SK-N-SH (cell line): ENCODE measurements around the gene ZNF207. TPM values are rescaled to one million over a fixed set of nuclear protein-coding genes. Genes with fewer than 3 reads are reported as not detected.

ENCODE experiments used
- CTCF ChIA-PET: fragments of 300-600, 350-600 bp; formaldehyde crosslinking; extraction: SDS; loops from one replicate; lab custom pipeline; 2021; lab: Yijun Ruan, JAX
- POLR2A ChIA-PET: fragments of 350-600 bp; sonication (Branson Sonifier 250); formaldehyde crosslinking; extraction: SDS; loops from one replicate; lab custom pipeline; 2020; ENCODE audit warnings: antibody characterized with exemption, inconsistent platforms; lab: Yijun Ruan, JAX
- DNase-seq: peaks from one replicate; pipeline ENCODE4 v3.0.0; 2012
- H2AFZ ChIP-seq: fragments of 200-600 bp; sonication (generic); 2 replicates; pipeline ENCODE4 v1.8.1; 2016; ENCODE audit warnings: antibody characterized with exemption, mild to moderate bottlenecking, low read depth
- H3F3A ChIP-seq: fragments of 200-600 bp; sonication (generic); replicated peaks from 2 replicates; pipeline ENCODE3; 2016; ENCODE audit warnings: antibody characterized with exemption, mild to moderate bottlenecking; ENCODE audit not compliant: insufficient read depth
- H3K27ac ChIP-seq, 2 experiments: fragments of 200-500 bp in 1 of 2; fragments of 200-600 bp in 1 of 2; sonication (Bioruptor generic) in 1 of 2; sonication (generic), shearing (Covaris generic) in 1 of 2; 2 replicates each; pipeline versions ENCODE4 v1.5.1 to v1.6.1; 2014 to 2016; ENCODE audit warnings: low read depth in 2 of 2, inconsistent platforms in 1 of 2, low read length in 1 of 2, mild to moderate bottlenecking in 1 of 2, mixed read lengths in 1 of 2
- H3K27me3 ChIP-seq: fragments of 200-600 bp; sonication (generic), shearing (Covaris generic); 2 replicates; pipeline ENCODE4 v1.6.1; 2016; ENCODE audit warnings: mixed run types; ENCODE audit not compliant: insufficient read depth
- H3K36me3 ChIP-seq, 2 experiments: fragments of 200-500 bp in 1 of 2; fragments of 200-600 bp in 1 of 2; sonication (Bioruptor generic) in 1 of 2; sonication (generic) in 1 of 2; replicated peaks in 1 of 2; 2 replicates each; pipeline versions ENCODE3 to v1.5.1; 2014 to 2016; ENCODE audit warnings: low read length in 1 of 2, mild to moderate bottlenecking in 1 of 2; ENCODE audit not compliant: insufficient read depth in 2 of 2, control insufficient read depth in 1 of 2
- H3K4me1 ChIP-seq, 2 experiments: fragments of 200-500 bp in 1 of 2; fragments of 200-600 bp in 1 of 2; sonication (Bioruptor generic) in 1 of 2; sonication (generic), shearing (Covaris generic) in 1 of 2; 2 replicates each; pipeline versions ENCODE4 v1.5.1 to v1.6.1; 2014 to 2016; ENCODE audit warnings: low read depth in 1 of 2, low read length in 1 of 2, mixed run types in 1 of 2; ENCODE audit not compliant: insufficient read depth in 2 of 2, control insufficient read depth in 1 of 2
- H3K4me2 ChIP-seq: fragments of 200-600 bp; sonication (generic), shearing (Covaris generic); 2 replicates; pipeline ENCODE4 v1.6.1; 2017; ENCODE audit warnings: mixed run types
- H3K4me3 ChIP-seq, 2 experiments: fragments of 200-500 bp in 1 of 2; fragments of 200-600 bp in 1 of 2; sonication (Bioruptor generic) in 1 of 2; sonication (generic), shearing (Covaris generic) in 1 of 2; 2 replicates each; pipeline versions ENCODE4 v1.5.1 to v1.8.1; 2014 to 2016; ENCODE audit warnings: low read depth in 2 of 2, inconsistent platforms in 1 of 2, low read length in 1 of 2, mild to moderate bottlenecking in 1 of 2, mixed read lengths in 1 of 2, moderate library complexity in 1 of 2
- H3K79me2 ChIP-seq: fragments of 200-600 bp; sonication (generic); 2 replicates; pipeline ENCODE4 v1.8.1; 2017; ENCODE audit warnings: mild to moderate bottlenecking; ENCODE audit not compliant: insufficient read depth
- H3K9ac ChIP-seq: fragments of 200-600 bp; sonication (generic); 2 replicates; pipeline ENCODE4 v1.6.1; 2017; ENCODE audit warnings: mixed run types
- H3K9me2 ChIP-seq: fragments of 200-600 bp; sonication (generic); 2 replicates; pipeline ENCODE4 v1.6.1; 2017; ENCODE audit warnings: mixed run types
- H3K9me3 ChIP-seq: fragments of 200-600 bp; sonication (generic); 2 replicates; pipeline ENCODE4 v1.6.1; 2017; ENCODE audit warnings: mixed run types, mild to moderate bottlenecking, moderate library complexity
- H4K20me1 ChIP-seq: fragments of 200-600 bp; sonication (generic); 2 replicates; pipeline ENCODE4 v1.6.1; 2017; ENCODE audit warnings: mild to moderate bottlenecking, mixed run types; ENCODE audit not compliant: insufficient read depth
- EP300 ChIP-seq, 2 experiments: IDR thresholded peaks; 2 replicates each; pipeline versions ENCODE4 v1.4.0 to v1.6.1; 2012; ENCODE audit warnings: borderline replicate concordance in 1 of 2, low read depth in 1 of 2, low read length in 1 of 2
- EZH2phosphoT487 ChIP-seq: fragments of 200-600 bp; sonication (generic); IDR thresholded peaks from 2 replicates; pipeline ENCODE4 v1.6.1; 2017; ENCODE audit warnings: low read depth, mixed run types, mild to moderate bottlenecking, antibody characterized with exemption, moderate library complexity, borderline replicate concordance
- FOXM1 ChIP-seq: IDR thresholded peaks from 2 replicates; pipeline ENCODE4 v1.4.0; 2012; ENCODE audit warnings: low read depth, mild to moderate bottlenecking
- NFIC ChIP-seq: IDR thresholded peaks from 2 replicates; pipeline ENCODE4 v1.4.0; 2012; ENCODE audit warnings: borderline replicate concordance
- NRF1 ChIP-seq: IDR thresholded peaks from 2 replicates; pipeline ENCODE4 v1.6.1; 2012; ENCODE audit warnings: low read depth, mild to moderate bottlenecking, low read length
- POLR2AphosphoS5 ChIP-seq: IDR thresholded peaks from 2 replicates; pipeline ENCODE4 v1.6.1; 2012; ENCODE audit warnings: low read depth, low read length
- RCOR1 ChIP-seq: fragments of 150-350 bp; IDR thresholded peaks from 2 replicates; pipeline ENCODE4 v1.6.1; 2017; ENCODE audit warnings: antibody characterized with exemption, low read length
- TCF12 ChIP-seq: IDR thresholded peaks from 2 replicates; pipeline ENCODE4 v1.4.0; 2012
- YY1 ChIP-seq: IDR thresholded peaks from 2 replicates; pipeline ENCODE4 v1.4.0; 2012; ENCODE audit warnings: low read depth, mild to moderate bottlenecking
- WGBS: methylation state at CpG from one replicate; pipeline ENCODE4 v1.1.6; 2017; ENCODE audit warnings: low lambda C conversion rate; 5-methylcytosine and 5-hydroxymethylcytosine counted together
- polyA plus RNA-seq, 3 experiments: library from polyadenylated mRNA; depleted of rRNA; stranded (reverse); fragments of >200 nt; gene quantifications; 2 replicates each; pipeline ENCODE4 v1.2.3, GENCODE V29; 2012
- TF ChIP-seq, protein P1 (sequence below): IDR thresholded peaks from 2 replicates; pipeline ENCODE4 v1.4.0; 2012; ENCODE audit warnings: low read depth
- TF ChIP-seq, protein P2 (sequence below): IDR thresholded peaks from 2 replicates; pipeline ENCODE4 v1.4.0; 2012; ENCODE audit warnings: low read depth, borderline replicate concordance
- TF ChIP-seq, protein P3 (sequence below): fragments of 200-600 bp; sonication (generic); IDR thresholded peaks from 2 replicates; pipeline ENCODE4 v1.6.1; 2017; ENCODE audit warnings: antibody characterized with exemption, mild to moderate bottlenecking, moderate library complexity
- TF ChIP-seq, protein P4 (sequence below): IDR thresholded peaks from 2 replicates; pipeline ENCODE4; 2012

The ZNF207 gene
- polyA plus RNA-seq, 1 of the 3 experiments (the other 2 are of a cell fraction), result 122 TPM

DNA sequence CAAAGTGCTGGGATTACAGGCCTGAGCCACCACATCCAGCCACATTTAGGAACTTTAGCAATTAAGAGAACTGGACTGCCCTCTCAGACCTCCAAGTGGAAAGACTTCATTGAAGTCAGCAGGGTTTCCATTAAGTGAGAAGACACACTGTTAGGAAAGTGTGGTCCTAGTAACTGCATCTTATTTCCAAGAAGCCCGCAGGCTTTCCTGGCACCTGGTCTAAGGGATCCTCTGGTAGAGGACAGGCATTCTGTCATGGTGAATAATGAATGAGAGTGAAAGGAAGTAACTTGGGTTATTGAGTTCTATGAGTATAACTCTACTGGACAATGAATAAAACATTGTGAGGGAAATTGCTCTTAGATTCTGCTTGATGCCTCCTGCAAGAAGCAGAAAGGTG, 22.0 kb upstream of the ZNF207 start:
- Histone ChIP-seq H3K36me3 (peaks cover 3 to 9% of the 10 kb centered on the region in 2 experiments), H3K9me2 (no peaks in the 10 kb centered on the region), H3K4me3 (no peak overlapping the region), H3K9ac (no peak overlapping the region), H3K27ac (no peak overlapping the region), H4K20me1 (no peaks in the 10 kb centered on the region), H3K4me2 (no peak overlapping the region), H3K4me1 (peaks cover 8 to 9% of the 10 kb centered on the region in 2 experiments; a peak in 1 of 4 replicates), H3K9me3 (no peaks in the 10 kb centered on the region), H3K27me3 (no peaks in the 10 kb centered on the region), H3K79me2 (no peaks in the 10 kb centered on the region), H2AFZ (no peak overlapping the region), H3F3A (peaks cover 12% of the 10 kb centered on the region)
- ChIA-PET CTCF (interaction anchor here (1.4 to 2.4 kb wide), 3 partner anchors 8 to 75 kb away, joined by 4 to 12 read pairs (median 5); no protein-coding TSS in a partner anchor), POLR2A (interaction anchor here (0.6 kb wide), 1 partner anchor 222 kb away, joined by 3 read pairs; no protein-coding TSS in a partner anchor)
- no peak for DNase-seq
- TF ChIP-seq NFIC, result no peak
- TF ChIP-seq, protein P1, sequence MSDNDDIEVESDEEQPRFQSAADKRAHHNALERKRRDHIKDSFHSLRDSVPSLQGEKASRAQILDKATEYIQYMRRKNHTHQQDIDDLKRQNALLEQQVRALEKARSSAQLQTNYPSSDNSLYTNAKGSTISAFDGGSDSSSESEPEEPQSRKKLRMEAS, result no peak
- no peak for TF ChIP-seq FOXM1
- no peak for TF ChIP-seq POLR2AphosphoS5
- no peak for TF ChIP-seq YY1
- TF ChIP-seq, protein P2, sequence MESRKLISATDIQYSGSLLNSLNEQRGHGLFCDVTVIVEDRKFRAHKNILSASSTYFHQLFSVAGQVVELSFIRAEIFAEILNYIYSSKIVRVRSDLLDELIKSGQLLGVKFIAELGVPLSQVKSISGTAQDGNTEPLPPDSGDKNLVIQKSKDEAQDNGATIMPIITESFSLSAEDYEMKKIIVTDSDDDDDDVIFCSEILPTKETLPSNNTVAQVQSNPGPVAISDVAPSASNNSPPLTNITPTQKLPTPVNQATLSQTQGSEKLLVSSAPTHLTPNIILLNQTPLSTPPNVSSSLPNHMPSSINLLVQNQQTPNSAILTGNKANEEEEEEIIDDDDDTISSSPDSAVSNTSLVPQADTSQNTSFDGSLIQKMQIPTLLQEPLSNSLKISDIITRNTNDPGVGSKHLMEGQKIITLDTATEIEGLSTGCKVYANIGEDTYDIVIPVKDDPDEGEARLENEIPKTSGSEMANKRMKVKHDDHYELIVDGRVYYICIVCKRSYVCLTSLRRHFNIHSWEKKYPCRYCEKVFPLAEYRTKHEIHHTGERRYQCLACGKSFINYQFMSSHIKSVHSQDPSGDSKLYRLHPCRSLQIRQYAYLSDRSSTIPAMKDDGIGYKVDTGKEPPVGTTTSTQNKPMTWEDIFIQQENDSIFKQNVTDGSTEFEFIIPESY, result no peak
- TF ChIP-seq NRF1, result no peak
- no peak for TF ChIP-seq EP300 (IDR thresholded peaks at IDR 0.05; ENCODE audit: borderline replicate concordance in 1 of 2, low read depth in 1 of 2, low read length in 1 of 2)
- no peak for TF ChIP-seq EZH2phosphoT487
- TF ChIP-seq, protein P3, sequence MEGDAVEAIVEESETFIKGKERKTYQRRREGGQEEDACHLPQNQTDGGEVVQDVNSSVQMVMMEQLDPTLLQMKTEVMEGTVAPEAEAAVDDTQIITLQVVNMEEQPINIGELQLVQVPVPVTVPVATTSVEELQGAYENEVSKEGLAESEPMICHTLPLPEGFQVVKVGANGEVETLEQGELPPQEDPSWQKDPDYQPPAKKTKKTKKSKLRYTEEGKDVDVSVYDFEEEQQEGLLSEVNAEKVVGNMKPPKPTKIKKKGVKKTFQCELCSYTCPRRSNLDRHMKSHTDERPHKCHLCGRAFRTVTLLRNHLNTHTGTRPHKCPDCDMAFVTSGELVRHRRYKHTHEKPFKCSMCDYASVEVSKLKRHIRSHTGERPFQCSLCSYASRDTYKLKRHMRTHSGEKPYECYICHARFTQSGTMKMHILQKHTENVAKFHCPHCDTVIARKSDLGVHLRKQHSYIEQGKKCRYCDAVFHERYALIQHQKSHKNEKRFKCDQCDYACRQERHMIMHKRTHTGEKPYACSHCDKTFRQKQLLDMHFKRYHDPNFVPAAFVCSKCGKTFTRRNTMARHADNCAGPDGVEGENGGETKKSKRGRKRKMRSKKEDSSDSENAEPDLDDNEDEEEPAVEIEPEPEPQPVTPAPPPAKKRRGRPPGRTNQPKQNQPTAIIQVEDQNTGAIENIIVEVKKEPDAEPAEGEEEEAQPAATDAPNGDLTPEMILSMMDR, result no peak
- TF ChIP-seq, protein P4, sequence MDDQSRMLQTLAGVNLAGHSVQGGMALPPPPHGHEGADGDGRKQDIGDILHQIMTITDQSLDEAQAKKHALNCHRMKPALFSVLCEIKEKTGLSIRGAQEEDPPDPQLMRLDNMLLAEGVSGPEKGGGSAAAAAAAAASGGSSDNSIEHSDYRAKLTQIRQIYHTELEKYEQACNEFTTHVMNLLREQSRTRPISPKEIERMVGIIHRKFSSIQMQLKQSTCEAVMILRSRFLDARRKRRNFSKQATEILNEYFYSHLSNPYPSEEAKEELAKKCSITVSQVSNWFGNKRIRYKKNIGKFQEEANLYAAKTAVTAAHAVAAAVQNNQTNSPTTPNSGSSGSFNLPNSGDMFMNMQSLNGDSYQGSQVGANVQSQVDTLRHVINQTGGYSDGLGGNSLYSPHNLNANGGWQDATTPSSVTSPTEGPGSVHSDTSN, result no peak
- TF ChIP-seq RCOR1, result no peak
- TF ChIP-seq TCF12, result no peak
- WGBS, result 100% methylated on average over 1 of the region's 1 CpG
